ENCODE data around the gene FAM171A2. TPM values are rescaled to one million over a fixed set of nuclear protein-coding genes. Genes with fewer than 3 reads are reported as not detected.

FAM171A2 gene
- total and polyA plus RNA-seq, 2 donors (not counting 1 experiment from before 2014, with no cell fraction given): 1.7 to 5.0 TPM

GRCh38 chr17:44314031-44314430 is 49.6 kb downstream of the FAM171A2 start:
- no peak for DNase-seq (ENCODE audit: low read depth in 2 of 2)
- TF ChIP-seq EZH2 (IDR thresholded peaks at IDR 0.05; ENCODE audit: low read length, missing control alignments): no peak
- H3K9ac ChIP-seq (ENCODE audit: insufficient read depth, low read length): no peak overlapping the region
- H3K27me3 ChIP-seq (ENCODE audit: control insufficient read depth, insufficient read depth, low read length): peaks cover 29% of the 10 kb centered on the region
- H3K36me3 ChIP-seq (ENCODE audit: control insufficient read depth, insufficient read depth, low read length): no peaks in the 10 kb centered on the region
- H4K20me1 ChIP-seq (ENCODE audit: control insufficient read depth, extremely low read depth, insufficient read depth, low read length): no peaks in the 10 kb centered on the region
- H3K9me3 ChIP-seq (ENCODE audit: control insufficient read depth, insufficient read depth, low read depth, low read length): no peaks in the 10 kb centered on the region
- no peaks in the 10 kb centered on the region for H3K4me1 ChIP-seq (ENCODE audit: control insufficient read depth, extremely low read depth, insufficient read depth, low read length)
- no peak overlapping the region for H2AFZ ChIP-seq (ENCODE audit: low read length)
- H3K4me2 ChIP-seq (ENCODE audit: extremely low read depth, insufficient read depth, low read length): no peak overlapping the region
- no peak overlapping the region for H3K4me3 ChIP-seq (replicated peaks in 1 of 4; ENCODE audit: control extremely low read depth in 1 of 4, insufficient read depth in 1 of 4, low read depth in 3 of 4, low read length in 4 of 4)
- no peaks in the 10 kb centered on the region for H3K79me2 ChIP-seq (ENCODE audit: control insufficient read depth, insufficient read depth, low read length)
- no peak overlapping the region for H3K27ac ChIP-seq (ENCODE audit: insufficient read depth, low read length)

- no peaks in the 10 kb centered on the region for H3K36me3 ChIP-seq (ENCODE audit: control insufficient read depth, insufficient read depth, low read length)
- H4K20me1 ChIP-seq (ENCODE audit: control insufficient read depth, extremely low read depth, insufficient read depth, low read length): no peaks in the 10 kb centered on the region
- no peak for TF ChIP-seq CTCF (conservative IDR thresholded peaks at IDR 0.05 in 1 of 2, IDR thresholded peaks at IDR 0.05 in 1 of 2; ENCODE audit: low read depth in 1 of 2, low read length in 2 of 2)
- no peak for TF ChIP-seq EZH2 (IDR thresholded peaks at IDR 0.05; ENCODE audit: low read length, missing control alignments)
- no peaks in the 10 kb centered on the region for H3K79me2 ChIP-seq (ENCODE audit: control insufficient read depth, insufficient read depth, low read length)
- no peaks in the 10 kb centered on the region for H3K4me1 ChIP-seq (ENCODE audit: control insufficient read depth, extremely low read depth, insufficient read depth, low read length)
- H3K27me3 ChIP-seq (ENCODE audit: control insufficient read depth, insufficient read depth, low read length): peaks cover 33% of the 10 kb centered on the region
- no peak overlapping the region for H2AFZ ChIP-seq (ENCODE audit: low read length)
- H3K9me3 ChIP-seq (ENCODE audit: control insufficient read depth, insufficient read depth, low read depth, low read length): no peaks in the 10 kb centered on the region
- H3K27ac ChIP-seq (ENCODE audit: insufficient read depth, low read length): no peak overlapping the region
- no peak overlapping the region for H3K9ac ChIP-seq (ENCODE audit: insufficient read depth, low read length)
- no peak overlapping the region for H3K4me3 ChIP-seq (replicated peaks in 1 of 4; ENCODE audit: control extremely low read depth in 1 of 4, insufficient read depth in 1 of 4, low read depth in 3 of 4, low read length in 4 of 4)
- DNase-seq (ENCODE audit: low read depth in 2 of 2): no peak
- H3K4me2 ChIP-seq (ENCODE audit: extremely low read depth, insufficient read depth, low read length): no peak overlapping the region
Observed at GRCh38 chr17:44312396-44313104, 51.1 kb downstream of the FAM171A2 start.

GRCh38 chr17:44311562-44312181 is 52.0 kb downstream of the FAM171A2 start:
- Histone ChIP-seq H3K4me3 (replicated peaks in 1 of 4; ENCODE audit: control extremely low read depth in 1 of 4, insufficient read depth in 1 of 4, low read depth in 3 of 4, low read length in 4 of 4) (no peak overlapping the region), H3K36me3 (ENCODE audit: control insufficient read depth, insufficient read depth, low read length) (no peaks in the 10 kb centered on the region), H2AFZ (ENCODE audit: low read length) (no peak overlapping the region), H3K9ac (ENCODE audit: insufficient read depth, low read length) (no peak overlapping the region), H4K20me1 (ENCODE audit: control insufficient read depth, extremely low read depth, insufficient read depth, low read length) (no peaks in the 10 kb centered on the region), H3K4me2 (ENCODE audit: extremely low read depth, insufficient read depth, low read length) (no peak overlapping the region), H3K79me2 (ENCODE audit: control insufficient read depth, insufficient read depth, low read length) (no peaks in the 10 kb centered on the region), H3K9me3 (ENCODE audit: control insufficient read depth, insufficient read depth, low read depth, low read length) (no peaks in the 10 kb centered on the region), H3K4me1 (ENCODE audit: control insufficient read depth, extremely low read depth, insufficient read depth, low read length) (no peaks in the 10 kb centered on the region), H3K27ac (ENCODE audit: insufficient read depth, low read length) (no peak overlapping the region), H3K27me3 (ENCODE audit: control insufficient read depth, insufficient read depth, low read length) (peaks cover 38% of the 10 kb centered on the region)
- no peak for DNase-seq (ENCODE audit: low read depth in 2 of 2)
- TF ChIP-seq EZH2 (IDR thresholded peaks at IDR 0.05; ENCODE audit: low read length, missing control alignments): no peak

Data from fibroblast of lung (primary cell).